ENCODE data around the gene LIMA1.

- TF ChIP-seq POLR2A (IDR thresholded peaks at IDR 0.05; ENCODE audit: low read depth) (no peak), CTCF (IDR thresholded peaks at IDR 0.05) (no peak)
Observed at GRCh38 chr12:50156641-50157040, 126.7 kb downstream of the LIMA1 start.
